ENCODE results near the gene ADCY2.

ADCY2 gene

DNA sequence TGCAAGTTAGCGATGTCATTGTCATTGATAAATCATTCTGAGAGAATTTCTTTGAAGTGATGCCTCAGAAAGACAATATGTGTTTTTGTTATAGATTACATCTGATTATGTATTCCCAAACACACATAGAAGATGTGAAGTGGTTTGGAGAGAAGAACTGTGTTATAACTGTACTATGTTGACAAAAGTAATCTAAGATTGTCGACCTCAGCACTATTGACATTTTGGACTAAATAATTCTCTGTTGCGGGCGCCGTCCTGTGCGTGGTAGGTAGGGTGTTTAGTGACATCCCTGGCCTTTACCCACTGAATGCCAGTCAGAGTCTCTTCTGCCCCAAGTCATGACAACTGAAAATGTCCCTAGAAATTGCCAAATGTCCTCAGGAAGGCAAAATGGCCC, 377.2 kb downstream of the ADCY2 start:
- Histone ChIP-seq H3K36me3 (ENCODE audit: control insufficient read depth, insufficient read depth, low read length) (no peaks in the 10 kb centered on the region), H3K9me3 (ENCODE audit: control insufficient read depth, low read length) (no peaks in the 10 kb centered on the region), H3K4me3 (ENCODE audit: insufficient read depth, low read depth, low read length, poor library complexity, severe bottlenecking) (no peak overlapping the region), H3K4me1 (ENCODE audit: control insufficient read depth, insufficient read depth, low read length, poor library complexity, severe bottlenecking) (no peaks in the 10 kb centered on the region), H3K27ac (ENCODE audit: insufficient read depth, low read length, poor library complexity, severe bottlenecking) (no peak overlapping the region), H3K27me3 (replicated peaks; ENCODE audit: control insufficient read depth, insufficient read depth, low read length, poor library complexity, severe bottlenecking) (peaks cover 12% of the 10 kb centered on the region)
- DNase-seq = no peak

DNA sequence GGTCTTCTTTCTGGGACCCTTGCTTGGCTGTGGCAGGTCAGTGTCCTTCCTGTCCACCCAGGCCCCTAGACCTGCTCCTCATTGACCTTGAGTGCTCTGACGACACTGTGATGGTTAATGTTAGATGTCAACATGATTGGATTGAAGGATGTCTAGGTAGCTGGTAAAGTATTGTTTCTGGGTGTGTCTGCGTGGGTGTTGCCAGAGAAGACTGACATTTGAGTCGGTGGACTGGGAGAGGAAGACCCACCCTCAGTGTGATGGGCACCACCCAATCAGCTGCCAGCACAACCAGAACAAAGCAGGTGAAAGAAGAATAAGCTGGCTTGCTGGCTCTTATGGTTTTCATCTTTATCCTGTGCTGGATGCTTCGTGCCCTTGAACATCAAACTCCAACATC, 380.5 kb downstream of the ADCY2 start:
- Histone ChIP-seq H3K27me3 (replicated peaks; ENCODE audit: control insufficient read depth, insufficient read depth, low read length, poor library complexity, severe bottlenecking) (peaks cover 9% of the 10 kb centered on the region), H3K9me3 (ENCODE audit: control insufficient read depth, low read length) (no peaks in the 10 kb centered on the region), H3K27ac (ENCODE audit: insufficient read depth, low read length, poor library complexity, severe bottlenecking) (no peak overlapping the region), H3K36me3 (ENCODE audit: control insufficient read depth, insufficient read depth, low read length) (no peaks in the 10 kb centered on the region), H3K4me3 (ENCODE audit: insufficient read depth, low read depth, low read length, poor library complexity, severe bottlenecking) (no peak overlapping the region), H3K4me1 (ENCODE audit: control insufficient read depth, insufficient read depth, low read length, poor library complexity, severe bottlenecking) (peaks cover 20% of the 10 kb centered on the region)
- DNase-seq = no peak

DNA sequence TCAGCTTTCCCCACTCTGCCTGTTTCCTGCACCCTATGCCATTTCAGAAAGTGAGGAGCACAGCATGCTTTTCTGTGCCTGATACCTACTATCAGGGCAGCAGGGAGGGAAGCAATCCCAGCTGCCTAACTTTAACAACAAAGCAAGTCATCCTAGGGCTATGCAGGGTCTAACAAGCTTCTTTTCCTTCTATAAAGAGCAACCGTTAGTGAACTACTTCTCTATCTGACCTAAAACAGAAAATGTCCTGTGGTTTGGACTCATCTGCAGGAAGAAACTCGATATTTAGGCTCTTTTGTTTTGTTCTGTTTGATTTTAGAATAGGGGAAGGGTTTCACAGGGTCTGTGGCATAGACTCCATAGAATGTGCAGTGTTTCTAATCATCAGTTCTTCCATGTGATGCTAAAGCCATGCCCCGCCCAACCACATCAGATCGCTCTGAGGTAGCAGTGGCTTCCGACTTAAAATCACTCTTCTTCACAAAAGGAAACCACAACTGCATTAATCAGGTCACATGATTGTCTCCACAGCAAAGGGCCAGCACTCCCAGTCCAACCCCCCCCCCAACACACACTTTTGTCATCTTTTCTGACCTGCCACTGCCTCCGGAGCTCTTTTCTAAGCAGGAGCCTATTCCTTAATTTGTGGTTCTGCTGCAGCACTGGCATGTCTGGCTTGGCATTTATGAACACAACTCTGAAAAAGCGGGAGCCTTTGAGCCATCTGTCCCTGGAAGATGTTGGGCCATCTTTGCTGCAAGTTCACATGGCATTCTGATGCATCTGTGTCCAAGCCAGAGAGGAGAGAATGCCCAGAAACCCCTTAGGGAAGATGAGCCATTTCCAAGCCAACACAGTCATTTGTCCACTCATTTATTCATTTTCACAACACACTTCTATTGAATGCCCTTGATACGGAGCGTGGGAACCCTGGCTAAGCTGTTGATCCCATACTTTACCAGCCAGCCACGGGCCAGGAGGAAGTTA, 383.4 kb downstream of the ADCY2 start:
- no peak for DNase-seq
- Histone ChIP-seq H3K9me3 (ENCODE audit: control insufficient read depth, low read length) (no peaks in the 10 kb centered on the region), H3K27ac (ENCODE audit: insufficient read depth, low read length, poor library complexity, severe bottlenecking) (no peak overlapping the region), H3K27me3 (replicated peaks; ENCODE audit: control insufficient read depth, insufficient read depth, low read length, poor library complexity, severe bottlenecking) (peaks cover 13% of the 10 kb centered on the region), H3K36me3 (ENCODE audit: control insufficient read depth, insufficient read depth, low read length) (no peaks in the 10 kb centered on the region), H3K4me3 (ENCODE audit: insufficient read depth, low read depth, low read length, poor library complexity, severe bottlenecking) (no peak overlapping the region), H3K4me1 (ENCODE audit: control insufficient read depth, insufficient read depth, low read length, poor library complexity, severe bottlenecking) (peaks cover 20% of the 10 kb centered on the region)

DNA sequence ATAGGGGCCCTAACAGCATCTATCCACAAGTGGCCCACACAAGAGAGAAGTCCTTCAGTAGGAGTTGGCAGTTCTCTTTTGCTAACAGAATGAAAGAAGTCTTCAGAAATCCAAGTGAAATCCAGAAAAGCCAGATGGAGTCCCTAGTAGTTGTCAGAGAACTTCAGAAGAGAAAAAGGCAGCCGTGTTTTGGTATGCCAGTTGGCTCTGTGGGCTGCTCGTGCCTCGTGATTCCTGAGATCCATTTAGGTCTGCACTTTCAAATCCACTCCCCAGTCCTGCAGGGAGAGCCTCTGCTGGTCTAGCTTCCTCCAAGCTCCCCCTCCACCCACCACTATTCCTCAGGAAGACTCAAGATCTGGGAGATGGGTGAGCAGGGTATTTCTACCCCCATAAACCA, 386.0 kb downstream of the ADCY2 start:
- Histone ChIP-seq H3K27me3 (replicated peaks; ENCODE audit: control insufficient read depth, insufficient read depth, low read length, poor library complexity, severe bottlenecking) (peaks cover 5% of the 10 kb centered on the region), H3K36me3 (ENCODE audit: control insufficient read depth, insufficient read depth, low read length) (no peaks in the 10 kb centered on the region), H3K4me1 (ENCODE audit: control insufficient read depth, insufficient read depth, low read length, poor library complexity, severe bottlenecking) (peaks cover 20% of the 10 kb centered on the region), H3K9me3 (ENCODE audit: control insufficient read depth, low read length) (no peaks in the 10 kb centered on the region), H3K27ac (ENCODE audit: insufficient read depth, low read length, poor library complexity, severe bottlenecking) (no peak overlapping the region), H3K4me3 (ENCODE audit: insufficient read depth, low read depth, low read length, poor library complexity, severe bottlenecking) (no peak overlapping the region)
- DNase-seq = no peak

DNA sequence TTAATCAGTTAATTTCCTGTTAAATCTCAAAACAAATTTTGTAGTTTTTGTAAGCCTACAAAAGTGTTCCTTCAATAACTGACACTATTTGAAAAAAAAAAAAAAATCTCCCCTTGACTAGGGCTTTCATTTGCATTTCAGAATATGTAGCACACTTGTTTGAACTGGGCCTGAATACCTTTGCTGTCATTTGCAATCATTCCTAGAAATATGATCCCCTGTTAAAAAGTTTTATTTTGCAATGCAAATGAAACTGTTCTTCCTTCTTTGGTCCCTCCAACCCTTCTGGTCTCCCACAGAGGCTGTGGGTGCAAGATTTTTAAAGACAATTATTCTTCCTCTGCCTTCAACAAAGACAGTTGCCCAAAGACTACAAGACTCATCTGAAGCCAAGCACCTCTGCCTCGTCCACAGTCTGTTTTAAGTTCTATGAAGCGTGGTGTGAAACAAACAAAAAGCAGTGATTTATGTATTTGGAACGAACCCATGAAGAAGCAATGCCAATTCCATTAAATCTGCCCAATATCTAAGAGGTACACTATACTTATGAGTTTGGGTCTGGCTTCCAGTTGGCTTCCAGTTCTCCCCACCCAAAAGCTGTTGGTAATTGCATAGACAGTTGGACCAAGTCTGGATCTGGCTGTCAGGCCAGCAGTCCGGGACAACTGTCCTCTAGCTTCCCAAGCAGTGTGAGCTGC, 388.9 kb downstream of the ADCY2 start:
- no peaks in the 10 kb centered on the region for H3K9me3 ChIP-seq (ENCODE audit: control insufficient read depth, low read length)
- H3K27ac ChIP-seq (ENCODE audit: insufficient read depth, low read length, poor library complexity, severe bottlenecking) = no peak overlapping the region
- peaks cover 4% of the 10 kb centered on the region for H3K4me1 ChIP-seq (ENCODE audit: control insufficient read depth, insufficient read depth, low read length, poor library complexity, severe bottlenecking)
- no peak for DNase-seq
- no peak overlapping the region for H3K4me3 ChIP-seq (ENCODE audit: insufficient read depth, low read depth, low read length, poor library complexity, severe bottlenecking)
- H3K36me3 ChIP-seq (ENCODE audit: control insufficient read depth, insufficient read depth, low read length) = no peaks in the 10 kb centered on the region
- peaks cover 4% of the 10 kb centered on the region for H3K27me3 ChIP-seq (replicated peaks; ENCODE audit: control insufficient read depth, insufficient read depth, low read length, poor library complexity, severe bottlenecking)

DNA sequence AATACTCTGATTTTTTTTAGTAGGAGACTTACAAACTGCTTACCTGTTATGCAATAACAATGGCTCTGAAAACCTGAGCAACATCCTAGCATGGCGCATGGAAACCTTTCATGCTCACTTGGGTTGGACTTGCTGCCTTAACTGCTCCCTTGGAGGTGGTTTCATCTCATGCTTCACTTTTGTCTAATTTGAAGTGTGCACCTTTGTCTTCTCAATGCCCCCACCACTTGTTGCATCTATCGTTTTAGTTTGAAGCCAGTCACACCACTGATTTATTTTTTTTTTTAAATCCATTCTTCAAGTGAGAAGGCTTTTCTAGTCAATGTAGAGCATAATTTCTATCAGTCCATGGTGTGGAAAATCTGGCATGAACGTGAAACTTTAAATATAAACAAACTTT, 391.8 kb downstream of the ADCY2 start:
- H3K9me3 ChIP-seq (ENCODE audit: control insufficient read depth, low read length) = no peaks in the 10 kb centered on the region
- DNase-seq = no peak
- H3K27me3 ChIP-seq (replicated peaks; ENCODE audit: control insufficient read depth, insufficient read depth, low read length, poor library complexity, severe bottlenecking) = no peaks in the 10 kb centered on the region
- H3K36me3 ChIP-seq (ENCODE audit: control insufficient read depth, insufficient read depth, low read length) = no peaks in the 10 kb centered on the region
- H3K27ac ChIP-seq (ENCODE audit: insufficient read depth, low read length, poor library complexity, severe bottlenecking) = no peak overlapping the region
- no peaks in the 10 kb centered on the region for H3K4me1 ChIP-seq (ENCODE audit: control insufficient read depth, insufficient read depth, low read length, poor library complexity, severe bottlenecking)
- no peak overlapping the region for H3K4me3 ChIP-seq (ENCODE audit: insufficient read depth, low read depth, low read length, poor library complexity, severe bottlenecking)

DNA sequence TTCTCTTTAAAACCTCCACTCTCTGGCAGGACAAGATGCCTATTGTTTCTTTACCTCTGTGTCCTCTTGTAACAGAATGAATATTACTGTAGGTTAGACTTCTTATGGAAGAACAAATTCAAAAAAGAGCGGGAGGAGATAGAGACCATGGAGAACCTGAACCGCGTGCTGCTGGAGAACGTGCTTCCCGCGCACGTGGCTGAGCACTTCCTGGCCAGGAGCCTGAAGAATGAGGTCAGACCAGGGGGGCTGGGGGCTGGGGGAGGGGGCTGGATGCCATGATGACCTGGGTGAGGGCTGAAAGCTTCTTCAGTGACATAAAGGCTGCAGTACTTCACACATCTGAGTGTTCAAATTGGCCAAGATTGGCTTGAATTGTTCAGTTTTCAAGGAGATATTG, 393.6 kb downstream of the ADCY2 start:
- H3K4me3 ChIP-seq (ENCODE audit: insufficient read depth, low read depth, low read length, poor library complexity, severe bottlenecking) = no peak overlapping the region
- H3K4me1 ChIP-seq (ENCODE audit: control insufficient read depth, insufficient read depth, low read length, poor library complexity, severe bottlenecking) = no peaks in the 10 kb centered on the region
- H3K9me3 ChIP-seq (ENCODE audit: control insufficient read depth, low read length) = no peaks in the 10 kb centered on the region
- H3K27me3 ChIP-seq (replicated peaks; ENCODE audit: control insufficient read depth, insufficient read depth, low read length, poor library complexity, severe bottlenecking) = no peaks in the 10 kb centered on the region
- DNase-seq = no peak
- H3K27ac ChIP-seq (ENCODE audit: insufficient read depth, low read length, poor library complexity, severe bottlenecking) = no peak overlapping the region
- no peaks in the 10 kb centered on the region for H3K36me3 ChIP-seq (ENCODE audit: control insufficient read depth, insufficient read depth, low read length)

DNA sequence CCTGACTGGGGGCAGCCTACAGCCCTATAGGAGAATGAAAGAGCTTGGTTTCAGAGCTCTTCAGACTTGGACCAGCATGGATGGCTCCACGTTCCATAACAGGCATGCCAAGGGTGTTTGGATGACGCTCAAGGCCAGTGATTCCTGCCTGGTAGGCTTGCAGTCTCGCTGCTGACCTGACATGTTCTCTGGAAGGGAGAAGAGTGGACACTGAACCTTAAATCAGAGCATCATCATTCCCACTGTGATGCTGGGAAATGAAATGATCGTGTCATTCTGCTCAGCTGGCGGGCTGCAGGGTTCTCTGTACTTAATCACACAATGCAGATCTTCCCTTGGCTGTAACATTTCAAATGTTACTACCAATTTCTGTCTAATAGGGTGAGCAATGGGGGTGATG, 398.0 kb downstream of the ADCY2 start:
- Histone ChIP-seq H3K4me3 (ENCODE audit: insufficient read depth, low read depth, low read length, poor library complexity, severe bottlenecking) (no peak overlapping the region), H3K27ac (ENCODE audit: insufficient read depth, low read length, poor library complexity, severe bottlenecking) (no peak overlapping the region), H3K36me3 (ENCODE audit: control insufficient read depth, insufficient read depth, low read length) (no peaks in the 10 kb centered on the region), H3K27me3 (replicated peaks; ENCODE audit: control insufficient read depth, insufficient read depth, low read length, poor library complexity, severe bottlenecking) (no peaks in the 10 kb centered on the region), H3K9me3 (ENCODE audit: control insufficient read depth, low read length) (no peaks in the 10 kb centered on the region), H3K4me1 (ENCODE audit: control insufficient read depth, insufficient read depth, low read length, poor library complexity, severe bottlenecking) (no peaks in the 10 kb centered on the region)
- no peak for DNase-seq

DNA sequence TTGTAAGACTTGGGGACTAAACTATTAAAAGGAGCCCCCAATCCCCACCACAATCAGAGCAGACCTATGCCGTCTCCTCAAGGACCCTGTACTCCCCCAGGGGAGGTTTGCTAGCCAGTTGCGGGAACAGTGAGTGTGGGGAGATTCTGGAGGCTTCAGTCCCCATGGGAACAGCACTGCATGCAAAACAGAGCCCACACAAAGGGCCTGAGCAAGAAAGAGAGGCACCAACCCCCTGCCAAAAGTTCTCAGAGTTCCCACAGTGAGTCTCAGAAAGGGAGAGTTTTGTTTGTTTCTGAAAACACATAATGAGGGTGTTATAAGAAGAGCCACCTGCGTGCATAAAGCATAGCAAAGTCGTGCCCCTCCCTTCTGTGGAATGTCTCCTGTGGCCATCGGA, 398.4 kb downstream of the ADCY2 start:
- Histone ChIP-seq H3K4me1 (ENCODE audit: control insufficient read depth, insufficient read depth, low read length, poor library complexity, severe bottlenecking) (no peaks in the 10 kb centered on the region), H3K27me3 (replicated peaks; ENCODE audit: control insufficient read depth, insufficient read depth, low read length, poor library complexity, severe bottlenecking) (no peaks in the 10 kb centered on the region), H3K36me3 (ENCODE audit: control insufficient read depth, insufficient read depth, low read length) (no peaks in the 10 kb centered on the region), H3K27ac (ENCODE audit: insufficient read depth, low read length, poor library complexity, severe bottlenecking) (no peak overlapping the region), H3K4me3 (ENCODE audit: insufficient read depth, low read depth, low read length, poor library complexity, severe bottlenecking) (no peak overlapping the region), H3K9me3 (ENCODE audit: control insufficient read depth, low read length) (no peaks in the 10 kb centered on the region)
- DNase-seq = no peak

DNA sequence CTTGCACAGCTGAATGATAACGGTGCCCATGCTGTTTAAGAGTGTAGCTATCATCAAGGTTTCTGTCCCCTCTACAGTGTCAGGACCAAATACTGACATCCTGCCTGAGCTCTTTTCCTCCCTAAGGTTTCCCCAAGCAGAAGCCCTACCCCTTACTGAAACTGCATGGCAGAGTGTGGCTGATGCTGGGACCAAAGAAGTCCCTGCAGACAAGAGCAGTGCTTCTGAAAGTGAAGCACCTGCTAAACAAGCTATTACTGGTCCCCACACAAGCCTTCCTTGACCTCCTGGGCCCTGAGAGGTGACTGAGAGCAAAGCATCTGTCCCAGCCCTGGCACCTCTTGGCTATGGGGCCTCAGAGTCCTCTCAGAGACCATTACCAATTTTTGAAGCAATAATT, 398.9 kb downstream of the ADCY2 start:
- DNase-seq = no peak
- Histone ChIP-seq H3K4me3 (ENCODE audit: insufficient read depth, low read depth, low read length, poor library complexity, severe bottlenecking) (no peak overlapping the region), H3K9me3 (ENCODE audit: control insufficient read depth, low read length) (no peaks in the 10 kb centered on the region), H3K27me3 (replicated peaks; ENCODE audit: control insufficient read depth, insufficient read depth, low read length, poor library complexity, severe bottlenecking) (no peaks in the 10 kb centered on the region), H3K27ac (ENCODE audit: insufficient read depth, low read length, poor library complexity, severe bottlenecking) (no peak overlapping the region), H3K36me3 (ENCODE audit: control insufficient read depth, insufficient read depth, low read length) (no peaks in the 10 kb centered on the region), H3K4me1 (ENCODE audit: control insufficient read depth, insufficient read depth, low read length, poor library complexity, severe bottlenecking) (no peaks in the 10 kb centered on the region)

Data from effector memory CD4-positive, alpha-beta T cell (primary cell).